GM19372 (cell line): Measurements from ENCODE around the gene LMTK2.
"Not testable (repeated sequence)": the region's sequence is repeated elsewhere in the genome, so short reads cannot be mapped to it uniquely, and the experiment has no call there.

Experiments
- ATAC-seq: cut with Tn5 transposase; IDR thresholded peaks from one replicate; pipeline ENCODE4 v1.9.1; 2021; ENCODE audit warnings: mild to moderate bottlenecking, low read depth, moderate library complexity; ENCODE audit not compliant: unreplicated experiment

The LMTK2 gene

GRCh38 chr7:98102170-98102569, 4.5 kb upstream of the LMTK2 start:
- no peak for ATAC-seq

- peak; percentile 3 for ATAC-seq
Measured at GRCh38 chr7:98105942-98106544, 619 bp upstream of the LMTK2 start.

- no peak for ATAC-seq
Measured at GRCh38 chr7:98107313-98107721, 655 bp downstream of the LMTK2 start.

GRCh38 chr7:98110249-98111022, 3.8 kb downstream of the LMTK2 start:
- no peak for ATAC-seq

- ATAC-seq = no peak
Measured at GRCh38 chr7:98112077-98112476, 5.4 kb downstream of the LMTK2 start.

GRCh38 chr7:98115746-98116525, 9.3 kb downstream of the LMTK2 start:
- ATAC-seq = no peak

GRCh38 chr7:98116656-98117461, 10.2 kb downstream of the LMTK2 start:
- ATAC-seq = no peak

- ATAC-seq = no peak
Measured at GRCh38 chr7:98119256-98119918, 12.7 kb downstream of the LMTK2 start.

GRCh38 chr7:98120559-98120958, 13.9 kb downstream of the LMTK2 start:
- no peak for ATAC-seq

GRCh38 chr7:98121388-98121787, 14.7 kb downstream of the LMTK2 start:
- not testable (repeated sequence) for ATAC-seq

GRCh38 chr7:98123365-98123696, 16.7 kb downstream of the LMTK2 start:
- ATAC-seq = no peak

GRCh38 chr7:98125759-98126158, 19.1 kb downstream of the LMTK2 start:
- no peak for ATAC-seq

GRCh38 chr7:98126311-98127142, 19.9 kb downstream of the LMTK2 start:
- ATAC-seq = no peak

GRCh38 chr7:98128346-98128745, 21.7 kb downstream of the LMTK2 start:
- no peak for ATAC-seq

- no peak for ATAC-seq
Measured at GRCh38 chr7:98130959-98131358, 24.3 kb downstream of the LMTK2 start.

GRCh38 chr7:98133181-98133580, 26.5 kb downstream of the LMTK2 start:
- ATAC-seq = peak; percentile 63

- peak; percentile 10 for ATAC-seq
Measured at GRCh38 chr7:98133621-98134303, 27.1 kb downstream of the LMTK2 start.

GRCh38 chr7:98134420-98135228, 28.0 kb downstream of the LMTK2 start:
- ATAC-seq = no peak
